H7 (cell line): Measurements from ENCODE around the gene SMARCA4. TPM values are rescaled to one million over a fixed set of nuclear protein-coding genes. Genes with fewer than 3 reads are reported as not detected.
"Not testable (repeated sequence)": the region's sequence is repeated elsewhere in the genome, so short reads cannot be mapped to it uniquely, and the experiment has no call there.

Experiments
- DNase-seq: peaks from one replicate; pipeline ENCODE4 v3.0.0; 2012
- H3K27me3 ChIP-seq: 2 replicates; pipeline ENCODE4 v1.6.0; 2011; ENCODE audit warnings: mild to moderate bottlenecking, low read length; ENCODE audit not compliant: control insufficient read depth, insufficient read depth
- H3K36me3 ChIP-seq: replicated peaks from 2 replicates; pipeline ENCODE4 v1.5.1; 2011; ENCODE audit warnings: low read length; ENCODE audit not compliant: control insufficient read depth, insufficient read depth
- H3K4me3 ChIP-seq: 2 replicates; pipeline ENCODE4 v1.5.1; 2011; ENCODE audit warnings: low read depth, mild to moderate bottlenecking, control low read depth, low read length, moderate library complexity; ENCODE audit not compliant: insufficient read depth
- total RNA-seq: library from RNA; depleted of rRNA; stranded (reverse); fragments of >200 nt; shearing (Covaris generic); gene quantifications from 2 replicates; pipeline ENCODE4 v1.2.3, GENCODE V29; 2014

The SMARCA4 gene
- total RNA-seq, 1 experiment from 2014 or later, result 173 TPM

GRCh38 chr19:11089254-11090013 is 128.6 kb downstream of the SMARCA4 start, which contains the start of gene LDLR:
Gene LDLR, plus strand, starts transcription at chr19:11089463. Its CDS starts 86 bp downstream, at chr19:11089549.
- DNase-seq, result peak; percentile 88
- H3K27me3 ChIP-seq, result no peaks in the 10 kb centered on the region
- peaks cover 12% of the 10 kb centered on the region for H3K36me3 ChIP-seq

GRCh38 chr19:11090014-11090263 is 129.1 kb downstream of the SMARCA4 start:
- peaks cover 17% of the 10 kb centered on the region for H3K36me3 ChIP-seq

More at GRCh38 chr19:11089254-11090013, 128.6 kb downstream of the SMARCA4 start, which contains the start of gene LDLR:
- peak within 1 kb of the TSS; percentile 95 for H3K4me3 ChIP-seq

DNA sequence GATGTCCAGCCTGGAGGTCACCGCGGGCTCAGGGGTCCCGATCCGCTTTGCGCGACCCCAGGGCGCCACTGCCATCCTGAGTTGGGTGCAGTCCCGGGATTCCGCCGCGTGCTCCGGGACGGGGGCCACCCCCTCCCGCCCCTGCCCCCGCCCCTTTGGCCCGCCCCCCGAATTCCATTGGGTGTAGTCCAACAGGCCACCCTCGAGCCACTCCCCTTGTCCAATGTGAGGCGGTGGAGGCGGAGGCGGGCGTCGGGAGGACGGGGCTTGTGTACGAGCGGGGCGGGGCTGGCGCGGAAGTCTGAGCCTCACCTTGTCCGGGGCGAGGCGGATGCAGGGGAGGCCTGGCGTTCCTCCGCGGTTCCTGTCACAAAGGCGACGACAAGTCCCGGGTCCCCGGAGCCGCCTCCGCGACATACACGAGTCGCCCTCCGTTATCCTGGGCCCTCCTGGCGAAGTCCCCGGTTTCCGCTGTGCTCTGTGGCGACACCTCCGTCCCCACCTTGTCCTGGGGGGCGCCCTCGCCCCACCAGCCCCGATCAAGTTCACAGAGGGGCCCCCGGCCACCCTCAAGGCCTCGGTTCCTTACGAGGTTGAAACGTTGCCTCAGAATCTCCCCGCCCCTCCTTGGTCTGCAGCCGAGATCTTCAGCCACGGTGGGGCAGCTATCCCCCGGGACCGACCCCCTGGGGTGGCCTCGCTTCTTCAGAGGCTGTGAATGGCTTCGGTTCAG is 129.6 kb downstream of the SMARCA4 start:
- DNase-seq, result peak; percentile 99
- Histone ChIP-seq H3K27me3 (no peaks in the 10 kb centered on the region), H3K4me3 (peak overlapping the region; percentile 96), H3K36me3 (peaks cover 20% of the 10 kb centered on the region)

More at GRCh38 chr19:11090014-11090263, 129.1 kb downstream of the SMARCA4 start:
- not testable (repeated sequence) for DNase-seq, H3K27me3 ChIP-seq
- peak overlapping the region; percentile 95 for H3K4me3 ChIP-seq

- H3K27me3 ChIP-seq, result no peaks in the 10 kb centered on the region
- H3K36me3 ChIP-seq, result peaks cover 20% of the 10 kb centered on the region
- DNase-seq, result no peak
- H3K4me3 ChIP-seq, result peak overlapping the region; percentile 96
Observed at GRCh38 chr19:11090997-11091702, 130.3 kb downstream of the SMARCA4 start.

GRCh38 chr19:11091703-11092153 is 130.9 kb downstream of the SMARCA4 start:
- peak overlapping the region; percentile 30; the same call in 1 of the 2 replicates for H3K4me3 ChIP-seq
- DNase-seq, result peak; percentile 39
- H3K36me3 ChIP-seq, result peaks cover 25% of the 10 kb centered on the region
- H3K27me3 ChIP-seq, result no peaks in the 10 kb centered on the region

DNA sequence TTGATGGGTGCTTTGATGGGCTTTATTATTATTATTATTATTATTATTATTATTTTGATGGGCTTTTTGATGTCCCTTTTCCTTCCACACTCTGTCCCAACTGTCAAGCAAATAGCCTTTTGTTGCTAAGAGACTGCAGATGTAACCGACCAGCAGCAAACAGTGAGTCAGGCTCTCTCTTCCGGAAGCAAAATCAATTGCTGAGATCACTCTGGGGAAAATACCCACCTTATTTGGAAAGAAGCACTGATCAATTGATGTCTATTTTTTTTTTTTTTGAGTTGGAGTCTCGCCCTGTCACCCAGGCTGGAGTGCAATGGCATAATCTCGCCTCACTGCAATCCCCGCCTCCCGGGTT is 131.3 kb downstream of the SMARCA4 start:
- DNase-seq, result peak; percentile 12
- H3K36me3 ChIP-seq, result peaks cover 25% of the 10 kb centered on the region
- no peaks in the 10 kb centered on the region for H3K27me3 ChIP-seq
- H3K4me3 ChIP-seq, result no peak overlapping the region

DNA sequence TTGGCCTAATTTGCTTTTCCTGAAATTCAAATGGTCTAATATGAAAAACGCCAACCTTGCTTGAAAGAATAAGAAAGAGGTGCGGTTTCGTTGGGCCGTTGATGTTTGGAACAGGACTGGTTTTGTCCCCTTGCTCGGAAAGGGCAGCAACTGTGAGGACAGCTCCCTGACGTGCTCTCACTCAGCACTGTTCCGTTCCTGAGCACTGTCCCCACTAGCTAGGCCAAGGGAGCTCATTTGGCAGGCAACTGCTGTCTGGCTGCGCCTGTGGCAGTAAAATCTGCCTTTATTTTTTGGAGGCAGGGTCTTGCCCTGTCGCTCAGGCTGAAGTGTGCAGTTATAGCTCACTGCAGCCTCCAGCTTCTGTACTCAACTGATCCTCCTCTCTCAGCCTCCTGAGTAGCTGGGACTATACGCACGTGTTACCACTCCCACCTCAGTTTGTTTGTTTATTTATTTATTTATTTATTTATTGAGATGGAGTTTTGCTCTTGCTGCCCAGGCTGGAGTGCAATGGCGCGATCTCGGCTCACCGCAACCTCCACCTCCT is 132.9 kb downstream of the SMARCA4 start:
- Histone ChIP-seq H3K27me3 (no peaks in the 10 kb centered on the region), H3K4me3 (no peak overlapping the region), H3K36me3 (peaks cover 29% of the 10 kb centered on the region)
- DNase-seq, result peak; percentile 13

DNA sequence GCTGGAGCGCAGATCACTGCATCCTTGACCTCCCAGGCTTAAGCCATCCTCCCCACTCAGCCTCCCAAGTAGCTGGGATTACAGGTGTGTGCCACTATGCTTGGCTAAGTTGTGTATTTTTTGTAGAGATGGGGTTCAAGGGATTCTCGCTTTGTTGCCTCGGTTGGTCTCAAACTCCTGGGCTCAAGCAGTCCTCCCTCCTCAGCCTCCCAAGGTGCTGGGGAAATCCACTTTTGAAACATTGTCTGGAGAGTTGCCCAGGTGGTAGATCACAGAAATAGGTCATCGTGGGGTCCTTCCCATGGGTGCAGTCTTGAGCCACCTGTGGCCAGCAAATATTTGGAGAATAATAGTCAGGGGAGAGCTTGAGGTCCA is 133.7 kb downstream of the SMARCA4 start:
- H3K4me3 ChIP-seq, result no peak overlapping the region
- no peaks in the 10 kb centered on the region for H3K27me3 ChIP-seq
- no peak for DNase-seq
- H3K36me3 ChIP-seq, result peaks cover 29% of the 10 kb centered on the region

DNA sequence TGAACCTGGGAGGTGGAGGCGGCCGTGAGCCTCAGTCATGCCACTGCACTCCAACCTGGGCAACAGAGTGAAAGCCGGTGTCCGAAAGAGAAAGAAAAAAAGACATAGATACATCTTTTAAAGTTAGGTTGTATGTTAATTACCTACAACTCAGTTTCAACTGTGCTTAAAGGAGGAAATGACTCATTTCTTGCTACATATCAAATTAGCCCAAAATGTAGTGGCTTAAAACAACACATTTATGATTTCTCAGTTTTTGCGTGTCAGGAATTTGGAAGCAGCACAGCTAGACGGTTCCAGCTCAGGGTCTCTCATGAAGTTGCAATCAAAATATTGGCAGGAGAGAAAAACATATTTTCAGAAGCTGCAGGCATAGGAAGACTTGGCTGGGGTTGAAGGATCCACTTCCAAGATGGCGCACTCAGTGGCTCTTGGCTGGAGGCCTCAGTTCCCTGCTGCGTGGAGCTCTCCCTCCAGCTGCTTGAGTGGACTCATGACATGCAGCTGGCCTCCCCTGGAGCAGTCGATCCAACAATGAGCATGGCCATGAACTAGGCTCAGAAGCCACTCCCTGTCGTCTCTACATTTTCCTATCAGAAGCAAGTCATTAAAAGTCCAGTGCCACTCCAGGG is 135.5 kb downstream of the SMARCA4 start:
- Histone ChIP-seq H3K36me3 (peaks cover 37% of the 10 kb centered on the region), H3K4me3 (no peak overlapping the region), H3K27me3 (no peaks in the 10 kb centered on the region)
- DNase-seq, result no peak

GRCh38 chr19:11097367-11097766 is 136.5 kb downstream of the SMARCA4 start:
- DNase-seq, H3K27me3 ChIP-seq, H3K4me3 ChIP-seq: not testable (repeated sequence)
- H3K36me3 ChIP-seq, result peaks cover 34% of the 10 kb centered on the region

GRCh38 chr19:11098327-11098726 is 137.5 kb downstream of the SMARCA4 start:
- H3K36me3 ChIP-seq, result peaks cover 42% of the 10 kb centered on the region
- H3K4me3 ChIP-seq, result no peak overlapping the region
- DNase-seq, result no peak
- no peaks in the 10 kb centered on the region for H3K27me3 ChIP-seq

- no peak for DNase-seq
- peaks cover 41% of the 10 kb centered on the region for H3K36me3 ChIP-seq
- H3K27me3 ChIP-seq, result no peaks in the 10 kb centered on the region
- H3K4me3 ChIP-seq, result no peak overlapping the region
Observed at GRCh38 chr19:11098861-11099260, 138.0 kb downstream of the SMARCA4 start.

- Histone ChIP-seq H3K36me3 (peaks cover 38% of the 10 kb centered on the region), H3K4me3 (no peak overlapping the region), H3K27me3 (no peaks in the 10 kb centered on the region)
- DNase-seq, result no peak
Observed at GRCh38 chr19:11100049-11100448, 139.2 kb downstream of the SMARCA4 start.

GRCh38 chr19:11101057-11101456 is 140.2 kb downstream of the SMARCA4 start:
- DNase-seq, result no peak
- no peak overlapping the region for H3K4me3 ChIP-seq
- peaks cover 44% of the 10 kb centered on the region for H3K36me3 ChIP-seq
- H3K27me3 ChIP-seq, result no peaks in the 10 kb centered on the region
